ENCODE measurements around the gene MAML2. TPM values are rescaled to one million over a fixed set of nuclear protein-coding genes. Genes with fewer than 3 reads are reported as not detected.
A peak's percentile ranks its signal among the peaks of the same experiment; 100 is the strongest.
"Not testable (repeated sequence)": the region's sequence is repeated elsewhere in the genome, so short reads cannot be mapped to it uniquely, and the experiment has no call there.

MAML2 gene
- total and polyA plus RNA-seq, 4 donors = 3.8 to 41.8 (median 13.7) TPM

- H3K4me3 ChIP-seq = no peak overlapping the region
- peaks cover 0 to 12% (median 2%) of the 10 kb centered on the region in 5 donors for H3K4me1 ChIP-seq (ENCODE audit: control insufficient read depth in 5 of 5, insufficient read depth in 5 of 5, low read length in 5 of 5)
- no peak overlapping the region for H3K27ac ChIP-seq (ENCODE audit: low read depth in 1 of 2, low read length in 1 of 2)
- TF ChIP-seq, protein P1, sequence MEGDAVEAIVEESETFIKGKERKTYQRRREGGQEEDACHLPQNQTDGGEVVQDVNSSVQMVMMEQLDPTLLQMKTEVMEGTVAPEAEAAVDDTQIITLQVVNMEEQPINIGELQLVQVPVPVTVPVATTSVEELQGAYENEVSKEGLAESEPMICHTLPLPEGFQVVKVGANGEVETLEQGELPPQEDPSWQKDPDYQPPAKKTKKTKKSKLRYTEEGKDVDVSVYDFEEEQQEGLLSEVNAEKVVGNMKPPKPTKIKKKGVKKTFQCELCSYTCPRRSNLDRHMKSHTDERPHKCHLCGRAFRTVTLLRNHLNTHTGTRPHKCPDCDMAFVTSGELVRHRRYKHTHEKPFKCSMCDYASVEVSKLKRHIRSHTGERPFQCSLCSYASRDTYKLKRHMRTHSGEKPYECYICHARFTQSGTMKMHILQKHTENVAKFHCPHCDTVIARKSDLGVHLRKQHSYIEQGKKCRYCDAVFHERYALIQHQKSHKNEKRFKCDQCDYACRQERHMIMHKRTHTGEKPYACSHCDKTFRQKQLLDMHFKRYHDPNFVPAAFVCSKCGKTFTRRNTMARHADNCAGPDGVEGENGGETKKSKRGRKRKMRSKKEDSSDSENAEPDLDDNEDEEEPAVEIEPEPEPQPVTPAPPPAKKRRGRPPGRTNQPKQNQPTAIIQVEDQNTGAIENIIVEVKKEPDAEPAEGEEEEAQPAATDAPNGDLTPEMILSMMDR (IDR thresholded peaks at IDR 0.05; ENCODE audit: control extremely low read depth, extremely low read depth) = no peak
- H3K36me3 ChIP-seq (ENCODE audit: control insufficient read depth in 4 of 4, insufficient read depth in 4 of 4, low read length in 4 of 4) = peaks cover 0 to 13% (median 8%) of the 10 kb centered on the region in 4 donors
- WGBS, 2 donors = 60 to 75% methylated on average over 3 of the region's 3 CpGs
- ATAC-seq (ENCODE audit: insufficient read depth, low FRiP score) (no peak), DNase-seq (peak; percentile 68 to 91 (median 80))
- no peaks in the 10 kb centered on the region for H3K27me3 ChIP-seq (ENCODE audit: control insufficient read depth in 3 of 3, insufficient read depth in 3 of 3, low read length in 2 of 3)
- peak overlapping the region in 1 of 2 donors; percentile 50 for H3K9ac ChIP-seq (ENCODE audit: insufficient read depth in 1 of 2, low read length in 2 of 2)
- no peaks in the 10 kb centered on the region for H3K9me3 ChIP-seq (ENCODE audit: control insufficient read depth in 4 of 4, insufficient read depth in 3 of 4, low read length in 3 of 4)
These were observed 70.3 kb downstream of the MAML2 start for GRCh38 chr11:96272529-96273222.

DNA sequence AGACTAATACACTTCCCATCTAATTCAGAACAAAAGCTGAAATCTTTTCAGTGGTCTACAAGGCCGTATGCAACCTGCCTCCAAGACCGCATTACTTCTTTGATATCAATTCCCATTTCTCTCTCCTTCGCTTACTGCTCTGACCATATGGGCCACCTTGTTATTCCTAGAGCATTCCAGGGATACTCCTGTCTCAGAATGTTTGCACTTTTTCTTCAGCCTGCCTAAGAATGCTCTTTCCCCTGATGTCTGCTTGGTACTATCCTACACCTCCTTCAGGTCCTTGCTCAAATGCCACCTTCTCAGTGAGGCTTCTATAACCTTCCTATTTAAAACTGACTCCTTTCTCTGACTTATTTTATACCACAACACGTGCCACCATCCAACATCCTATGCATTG lies 71.2 kb downstream of the MAML2 start:
- no peaks in the 10 kb centered on the region for H3K27me3 ChIP-seq (ENCODE audit: control insufficient read depth in 3 of 3, insufficient read depth in 3 of 3, low read length in 2 of 3)
- peaks cover 0 to 12% (median 4%) of the 10 kb centered on the region in 5 donors for H3K4me1 ChIP-seq (ENCODE audit: control insufficient read depth in 5 of 5, insufficient read depth in 5 of 5, low read length in 5 of 5)
- DNase-seq (no peak), ATAC-seq (ENCODE audit: insufficient read depth, low FRiP score) (no peak)
- no peak overlapping the region for H3K27ac ChIP-seq (ENCODE audit: low read depth in 1 of 2, low read length in 1 of 2)
- H3K9me3 ChIP-seq (ENCODE audit: control insufficient read depth in 4 of 4, insufficient read depth in 3 of 4, low read length in 3 of 4) = no peaks in the 10 kb centered on the region
- no peak overlapping the region for H3K9ac ChIP-seq (ENCODE audit: insufficient read depth in 1 of 2, low read length in 2 of 2)
- TF ChIP-seq, protein P1 (IDR thresholded peaks at IDR 0.05; ENCODE audit: control extremely low read depth, extremely low read depth) = no peak
- 94 to 95% methylated on average over 4 of the region's 4 CpGs for WGBS, 2 donors
- peaks cover 0 to 13% (median 8%) of the 10 kb centered on the region in 4 donors for H3K36me3 ChIP-seq (ENCODE audit: control insufficient read depth in 4 of 4, insufficient read depth in 4 of 4, low read length in 4 of 4)
- H3K4me3 ChIP-seq = no peak overlapping the region

- Histone ChIP-seq H3K4me1 (ENCODE audit: control insufficient read depth in 5 of 5, insufficient read depth in 5 of 5, low read length in 5 of 5) (peaks cover 0 to 12% (median 4%) of the 10 kb centered on the region in 5 donors), H3K36me3 (ENCODE audit: control insufficient read depth in 4 of 4, insufficient read depth in 4 of 4, low read length in 4 of 4) (peaks cover 0 to 13% (median 8%) of the 10 kb centered on the region in 4 donors)
- not testable (repeated sequence) for H3K9ac ChIP-seq (ENCODE audit: insufficient read depth in 1 of 2, low read length in 2 of 2); ATAC-seq (ENCODE audit: insufficient read depth, low FRiP score); H3K9me3 ChIP-seq (ENCODE audit: control insufficient read depth in 4 of 4, insufficient read depth in 3 of 4, low read length in 3 of 4); H3K27ac ChIP-seq (ENCODE audit: low read depth in 1 of 2, low read length in 1 of 2); DNase-seq; H3K4me3 ChIP-seq; H3K27me3 ChIP-seq (ENCODE audit: control insufficient read depth in 3 of 3, insufficient read depth in 3 of 3, low read length in 2 of 3)
These were observed 71.6 kb downstream of the MAML2 start for GRCh38 chr11:96271352-96271751.

- peaks cover 0 to 13% (median 8%) of the 10 kb centered on the region in 4 donors for H3K36me3 ChIP-seq (ENCODE audit: control insufficient read depth in 4 of 4, insufficient read depth in 4 of 4, low read length in 4 of 4)
- not testable (repeated sequence) for DNase-seq; ATAC-seq (ENCODE audit: insufficient read depth, low FRiP score); H3K27ac ChIP-seq (ENCODE audit: low read depth in 1 of 2, low read length in 1 of 2); H3K9ac ChIP-seq (ENCODE audit: insufficient read depth in 1 of 2, low read length in 2 of 2); H3K9me3 ChIP-seq (ENCODE audit: control insufficient read depth in 4 of 4, insufficient read depth in 3 of 4, low read length in 3 of 4); H3K4me3 ChIP-seq; H3K27me3 ChIP-seq (ENCODE audit: control insufficient read depth in 3 of 3, insufficient read depth in 3 of 3, low read length in 2 of 3)
- 92 to 94% methylated on average over 4 of the region's 4 CpGs for WGBS, 2 donors
- peaks cover 8 to 22% (median 14%) of the 10 kb centered on the region in 5 donors for H3K4me1 ChIP-seq (ENCODE audit: control insufficient read depth in 5 of 5, insufficient read depth in 5 of 5, low read length in 5 of 5)
These were observed 74.5 kb downstream of the MAML2 start for GRCh38 chr11:96268527-96268926.
